Vagina (tissue), 2 donors: ENCODE measurements around the gene CCDC85B.

ENCODE experiments used
- CTCF ChIP-seq, 3 experiments: fragments of 450-650 bp in 2 of 3; fragments of 200-600 bp in 1 of 3; sonication (generic) in 1 of 3; IDR thresholded peaks; one replicate each; pipeline ENCODE4 v1.5.1; 2017 to 2019; ENCODE audit warnings: antibody characterized with exemption in 3 of 3, mild to moderate bottlenecking in 2 of 3, moderate library complexity in 2 of 3
- POLR2AphosphoS5 ChIP-seq, 2 donors: sonication (generic); formaldehyde crosslinking; IDR thresholded peaks; one replicate each; pipeline ENCODE4 v1.9.0; 2017; ENCODE audit warnings: antibody characterized with exemption in 2 of 2, mild to moderate bottlenecking in 2 of 2, low read depth in 1 of 2; ENCODE audit not compliant: insufficient read depth in 1 of 2

DNA sequence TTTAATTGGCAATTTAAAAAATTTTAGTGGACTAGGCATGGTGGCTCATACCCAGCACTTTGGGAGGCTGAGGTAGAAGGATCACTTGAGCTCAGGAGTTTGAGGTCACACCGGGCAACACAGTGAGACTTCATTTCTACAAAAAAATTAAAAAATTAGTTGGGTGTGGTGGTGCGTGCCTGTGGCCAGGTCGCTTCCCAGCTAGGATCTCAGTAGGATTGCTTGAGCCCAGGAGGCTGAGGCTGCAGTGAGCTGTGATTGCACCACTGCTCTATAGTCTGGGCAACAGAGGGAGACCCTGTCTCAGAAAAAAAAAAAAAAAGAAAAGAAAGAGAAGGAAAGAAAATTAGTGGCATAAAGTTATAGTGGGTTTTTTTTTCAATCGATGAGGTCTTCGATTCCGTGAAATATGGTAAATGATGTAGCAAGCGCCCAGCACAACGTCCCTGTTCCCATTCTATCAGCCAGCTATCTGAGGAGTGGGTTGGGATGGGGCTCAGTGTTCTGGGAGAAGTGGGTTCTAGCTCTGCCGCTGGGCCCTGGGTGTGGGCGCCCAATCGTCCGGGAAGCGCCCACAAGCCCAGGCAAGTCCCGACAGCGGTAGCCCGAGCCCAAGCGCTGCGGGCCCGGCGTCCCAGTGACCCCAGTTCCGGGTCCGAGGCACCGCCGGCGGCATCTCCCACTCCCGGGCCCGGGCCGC is 8.3 kb downstream of the CCDC85B start:
- TF ChIP-seq CTCF (IDR thresholded peaks at IDR 0.05) (no peak), POLR2AphosphoS5 (IDR thresholded peaks at IDR 0.05; ENCODE audit: insufficient read depth in 1 of 2, low read depth in 1 of 2) (no peak)
